GM10248 (cell line): ENCODE data around the gene TTLL10.

Source experiments
- CTCF ChIA-PET: fragments of 300-600 bp; sonication (Branson Sonifier 250); formaldehyde crosslinking; extraction: SDS; loops from one replicate; lab custom pipeline; 2021; ENCODE audit warnings: antibody characterized with exemption; lab: Yijun Ruan, JAX
- POLR2A ChIA-PET: fragments of 350-650 bp; sonication (Branson Sonifier 250); formaldehyde crosslinking; extraction: SDS; loops from one replicate; lab custom pipeline; 2020; ENCODE audit warnings: antibody characterized with exemption; lab: Yijun Ruan, JAX
- DNase-seq: peaks from one replicate; pipeline ENCODE4 v3.0.0; 2012; ENCODE audit errors: extremely low spot score
- TF ChIP-seq, protein P1 (sequence below): IDR thresholded peaks from 2 replicates; pipeline ENCODE4 v1.5.1; 2012; ENCODE audit warnings: mild to moderate bottlenecking, low read depth; ENCODE audit errors: extremely low read depth, missing control alignments, control extremely low read depth

Gene TTLL10

DNA sequence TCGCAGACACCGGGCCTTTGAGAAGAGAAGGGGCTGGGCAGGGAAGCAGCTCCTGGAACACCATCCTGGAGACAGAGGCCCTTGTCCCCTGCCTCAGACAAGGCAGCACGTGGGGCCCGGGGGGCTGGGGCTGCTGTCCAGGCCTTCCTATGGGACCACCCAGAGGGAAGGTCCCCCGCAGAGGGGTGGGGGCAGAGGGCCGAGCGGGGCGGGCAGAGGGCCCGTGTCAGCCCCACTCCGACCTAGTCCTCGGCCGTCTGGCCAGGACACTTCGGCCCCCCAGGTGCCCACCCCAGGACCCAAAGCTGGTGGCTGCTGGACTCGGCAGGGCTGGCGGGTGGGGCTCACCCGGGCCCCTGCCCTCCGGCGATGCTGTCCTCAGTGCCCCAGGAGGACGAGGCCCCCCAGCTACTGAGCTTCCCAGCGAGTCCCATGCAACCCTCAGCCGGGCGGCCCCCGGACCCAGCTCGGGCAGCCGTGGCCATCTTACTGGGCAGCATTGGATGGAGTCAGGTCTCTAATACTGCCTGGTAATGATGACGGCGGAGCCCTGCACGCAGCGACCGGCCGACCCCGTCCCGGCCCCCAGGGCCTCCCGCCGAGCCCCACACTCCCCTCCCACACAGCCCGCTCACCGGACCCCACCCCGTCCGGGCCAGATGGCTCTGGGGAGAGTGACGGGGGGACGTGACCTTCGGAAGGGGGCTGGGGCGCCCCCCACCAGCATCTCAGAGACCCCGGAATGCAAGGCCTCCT lies 6.9 kb upstream of the TTLL10 start:
- POLR2A ChIA-PET: no interaction called here
- TF ChIP-seq, protein P1, sequence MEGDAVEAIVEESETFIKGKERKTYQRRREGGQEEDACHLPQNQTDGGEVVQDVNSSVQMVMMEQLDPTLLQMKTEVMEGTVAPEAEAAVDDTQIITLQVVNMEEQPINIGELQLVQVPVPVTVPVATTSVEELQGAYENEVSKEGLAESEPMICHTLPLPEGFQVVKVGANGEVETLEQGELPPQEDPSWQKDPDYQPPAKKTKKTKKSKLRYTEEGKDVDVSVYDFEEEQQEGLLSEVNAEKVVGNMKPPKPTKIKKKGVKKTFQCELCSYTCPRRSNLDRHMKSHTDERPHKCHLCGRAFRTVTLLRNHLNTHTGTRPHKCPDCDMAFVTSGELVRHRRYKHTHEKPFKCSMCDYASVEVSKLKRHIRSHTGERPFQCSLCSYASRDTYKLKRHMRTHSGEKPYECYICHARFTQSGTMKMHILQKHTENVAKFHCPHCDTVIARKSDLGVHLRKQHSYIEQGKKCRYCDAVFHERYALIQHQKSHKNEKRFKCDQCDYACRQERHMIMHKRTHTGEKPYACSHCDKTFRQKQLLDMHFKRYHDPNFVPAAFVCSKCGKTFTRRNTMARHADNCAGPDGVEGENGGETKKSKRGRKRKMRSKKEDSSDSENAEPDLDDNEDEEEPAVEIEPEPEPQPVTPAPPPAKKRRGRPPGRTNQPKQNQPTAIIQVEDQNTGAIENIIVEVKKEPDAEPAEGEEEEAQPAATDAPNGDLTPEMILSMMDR: no peak
- DNase-seq: no peak
- CTCF ChIA-PET: no interaction called here

DNA sequence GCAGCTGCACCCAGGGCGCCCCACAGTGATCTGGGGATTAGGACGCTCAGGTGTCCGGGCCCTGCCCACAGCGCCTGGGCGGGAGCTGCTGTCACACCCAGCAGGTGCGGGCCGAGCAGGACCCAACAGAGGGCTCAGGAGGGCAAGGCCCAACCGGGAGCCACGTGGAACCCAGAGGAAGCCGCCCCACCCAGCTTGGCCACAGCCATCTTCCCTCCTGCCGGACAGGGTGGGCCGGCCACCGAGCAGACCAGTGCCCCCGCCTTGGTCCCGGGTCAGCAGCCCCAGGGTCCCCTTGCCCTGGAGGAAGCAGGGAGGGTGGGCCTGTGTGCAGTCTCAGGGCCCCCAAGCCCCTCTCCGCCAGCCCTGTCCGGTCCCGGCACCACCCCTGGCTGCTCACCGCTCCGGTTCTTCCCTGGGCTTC lies 6.3 kb upstream of the TTLL10 start:
- no peak for DNase-seq
- TF ChIP-seq, protein P1: no peak
- POLR2A ChIA-PET: no interaction called here
- CTCF ChIA-PET: no interaction called here

DNA sequence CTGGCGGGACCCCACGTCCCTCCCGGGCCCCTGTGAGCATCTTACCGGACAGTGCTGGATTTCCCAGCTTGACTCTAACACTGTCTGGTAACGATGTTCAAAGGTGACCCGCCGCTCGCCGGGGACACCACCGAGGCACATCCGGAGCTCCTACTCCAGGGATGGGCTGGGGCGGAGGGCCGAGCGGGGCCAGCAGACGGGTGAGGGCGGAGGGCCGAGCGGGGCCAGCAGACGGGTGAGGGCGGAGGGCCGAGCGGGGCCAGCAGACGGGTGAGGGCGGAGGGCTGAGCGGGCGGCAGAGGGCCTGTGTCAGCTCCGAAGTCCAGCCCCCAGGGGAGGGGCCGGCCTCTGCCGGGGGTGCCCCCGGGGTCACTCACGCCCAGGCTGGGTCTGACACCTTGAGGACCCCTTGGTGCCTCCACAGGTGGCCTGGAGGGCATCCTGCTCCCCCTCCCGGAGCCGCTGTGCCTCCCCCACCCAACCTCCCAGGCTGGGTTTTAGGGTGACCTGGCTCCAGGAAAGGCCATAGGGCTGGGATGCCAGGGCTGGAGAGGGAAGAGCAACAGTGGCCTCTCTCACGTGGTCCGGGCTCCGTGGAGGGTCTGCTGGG lies 5.7 kb upstream of the TTLL10 start:
- ChIA-PET CTCF (no interaction called here), POLR2A (no interaction called here)
- DNase-seq: no peak
- TF ChIP-seq, protein P1: no peak

DNA sequence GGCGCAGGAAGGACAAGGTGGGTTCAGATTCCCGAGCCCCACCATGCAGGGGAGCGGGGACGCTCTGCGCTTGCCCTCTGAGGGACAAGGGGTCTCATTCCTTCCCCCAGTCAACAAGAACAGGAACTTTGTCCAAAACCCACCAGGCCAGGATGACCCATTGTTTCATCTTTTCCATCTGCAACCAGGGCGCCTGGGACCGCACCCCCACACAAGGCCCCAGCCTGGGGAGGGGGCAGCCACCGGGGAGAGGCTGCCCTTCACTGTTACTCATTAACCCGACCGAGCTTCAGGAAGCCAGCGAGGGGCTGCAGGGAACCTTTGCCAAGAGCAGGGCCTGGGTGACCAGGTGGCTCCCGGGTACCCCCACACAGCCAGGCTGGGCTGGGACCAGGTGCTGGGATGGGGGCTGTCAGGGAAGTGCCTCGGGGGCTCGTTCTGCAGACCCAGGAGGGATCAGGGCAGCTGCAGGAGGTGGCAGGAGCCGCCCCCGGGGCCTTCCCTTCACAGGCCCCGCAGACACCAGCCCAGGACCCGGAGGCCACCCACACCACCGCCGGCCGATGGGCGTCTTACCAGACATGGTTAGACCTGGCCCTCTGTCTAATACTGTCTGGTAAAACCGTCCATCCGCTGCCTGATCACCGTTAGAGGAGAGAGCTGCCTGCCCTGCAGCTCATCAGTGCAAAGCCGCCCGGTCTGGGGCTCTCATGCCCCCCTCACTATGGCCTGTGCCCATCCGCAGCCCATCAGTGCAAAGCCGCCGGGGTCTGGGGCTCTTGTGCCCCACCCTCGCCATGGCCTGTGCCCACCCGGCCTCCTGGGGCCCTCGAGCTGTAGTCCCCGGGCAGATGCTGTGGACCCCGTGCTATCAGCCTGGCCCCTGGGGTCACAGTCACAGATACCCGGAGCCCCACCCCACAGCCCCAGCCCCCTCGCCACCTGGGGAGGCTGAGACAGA lies 4.9 kb upstream of the TTLL10 start:
- TF ChIP-seq, protein P1: no peak
- DNase-seq: no peak
- POLR2A ChIA-PET: no interaction called here
- CTCF ChIA-PET: no interaction called here

DNA sequence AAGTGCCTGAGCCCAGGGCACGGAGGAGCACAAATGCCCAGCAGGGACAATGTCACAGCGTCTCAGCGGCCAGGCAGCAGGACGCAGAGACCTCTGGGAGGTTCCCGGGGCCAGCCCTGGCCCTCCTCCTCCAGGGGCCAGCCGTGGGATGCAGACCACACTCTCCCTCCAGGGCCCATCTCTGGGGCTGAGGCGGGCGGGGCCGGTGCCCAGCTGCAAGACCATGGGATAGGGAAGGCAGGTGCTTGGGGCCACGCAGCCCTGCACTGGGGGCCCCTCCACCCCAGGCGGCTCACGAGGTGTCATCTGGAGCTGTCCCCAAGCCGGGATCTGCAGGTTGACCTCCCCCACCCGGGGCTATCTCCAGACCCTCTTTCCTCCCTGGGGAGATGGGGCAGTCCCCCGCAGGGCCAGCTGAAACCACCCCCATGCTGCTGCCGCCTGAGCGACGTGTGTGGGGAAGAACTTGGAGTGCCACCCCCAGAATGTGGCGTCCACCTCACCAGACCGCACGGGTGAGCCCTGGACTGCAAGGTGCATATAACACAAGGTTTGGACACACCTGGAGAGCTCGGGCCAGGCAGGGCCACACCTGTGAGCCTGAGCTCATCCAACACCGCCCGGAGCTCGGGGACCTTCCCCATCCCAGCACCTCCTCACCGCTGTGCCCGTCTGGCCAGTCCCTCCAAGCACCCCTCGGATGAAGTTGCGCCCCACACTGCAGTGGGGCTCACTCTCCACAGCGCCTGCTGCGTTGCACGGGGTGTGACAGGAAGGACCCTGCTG lies 4.1 kb upstream of the TTLL10 start:
- ChIA-PET POLR2A (no interaction called here), CTCF (interaction anchor here (0.9 to 3.6 kb wide), 3 partner anchors 17 to 51 kb away, joined by 3 to 17 read pairs (median 3); no protein-coding TSS in a partner anchor)
- no peak for DNase-seq
- TF ChIP-seq, protein P1: no peak
